Measurements from ENCODE around the gene ADAMTSL1. TPM values are rescaled to one million over a fixed set of nuclear protein-coding genes. Genes with fewer than 3 reads are reported as not detected.

Gene ADAMTSL1
- total RNA-seq, 2 experiments from 2014 or later: not detected

DNA sequence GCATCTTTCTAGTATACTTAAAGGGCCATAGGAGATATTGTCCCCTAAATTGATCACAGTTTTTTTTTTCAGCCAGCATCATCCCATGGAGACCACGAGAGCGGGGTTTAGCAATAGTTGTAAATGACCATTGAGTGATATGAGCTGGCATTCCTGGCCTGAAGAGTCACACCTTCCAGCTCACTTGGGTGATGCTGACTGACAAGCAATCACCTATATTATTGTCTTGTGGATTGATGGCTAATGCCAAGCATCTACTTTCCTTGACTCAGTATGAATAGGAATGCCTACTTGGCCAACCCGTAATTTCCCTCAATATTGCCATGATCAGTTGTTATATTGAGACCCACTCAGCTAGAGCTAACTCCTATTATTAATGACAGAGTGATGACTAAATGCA lies 70.5 kb downstream of the ADAMTSL1 start:
- no peak for ATAC-seq
- POLR2A ChIA-PET: no interaction called here
- intact Hi-C loops (cut with DNase I, micrococcal nuclease): no loop called here
- Mint-ChIP-seq H3K36me3 (ENCODE audit: low read depth) (no peaks in the 10 kb centered on the region), H3K27me3 (peaks cover 5% of the 10 kb centered on the region), H3K9me3 (ENCODE audit: low read depth) (no peaks in the 10 kb centered on the region), H3K4me3 (no peak overlapping the region), H3K27ac (no peak overlapping the region), H3K4me1 (no peaks in the 10 kb centered on the region)
- DNase-seq: no peak
- CTCF ChIA-PET: interaction anchor here (0.6 to 1.0 kb wide), 3 partner anchors 10 to 338 kb away, joined by 3 to 4 read pairs (median 3); no protein-coding TSS in a partner anchor

- H3K4me3 Mint-ChIP-seq: no peak overlapping the region
- no peaks in the 10 kb centered on the region for H3K4me1 Mint-ChIP-seq
- no peaks in the 10 kb centered on the region for H3K9me3 Mint-ChIP-seq (ENCODE audit: low read depth)
- no peaks in the 10 kb centered on the region for H3K36me3 Mint-ChIP-seq (ENCODE audit: low read depth)
- ATAC-seq (no peak), DNase-seq (no peak)
- intact Hi-C loops (cut with DNase I, micrococcal nuclease): no loop called here
- CTCF ChIA-PET: interaction anchor here (1.0 to 1.3 kb wide), 2 partner anchors 10 to 32 kb away, joined by 3 read pairs; no protein-coding TSS in a partner anchor
- POLR2A ChIA-PET: no interaction called here
- H3K27ac Mint-ChIP-seq: no peak overlapping the region
- peaks cover 5% of the 10 kb centered on the region for H3K27me3 Mint-ChIP-seq
Observed at GRCh38 chr9:18545636-18546360, 71.8 kb downstream of the ADAMTSL1 start.

DNA sequence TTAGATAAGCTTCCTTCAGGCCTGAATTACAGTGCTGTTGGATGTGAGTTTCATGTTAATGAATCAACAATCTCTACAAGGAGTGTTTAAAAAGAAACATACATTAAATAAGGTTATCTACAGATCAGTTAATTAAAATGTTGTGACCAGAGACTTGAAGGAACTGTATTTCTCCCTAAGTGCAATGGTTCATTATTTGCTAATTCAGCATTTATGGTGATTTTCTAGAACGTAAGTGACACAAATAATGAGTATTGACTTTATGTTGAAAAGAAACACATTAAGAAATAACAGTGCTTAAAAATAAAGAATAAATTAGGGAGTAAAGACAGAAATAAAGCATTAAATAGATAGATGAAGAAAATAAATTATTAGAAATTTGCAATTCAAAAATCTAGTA lies 74.5 kb downstream of the ADAMTSL1 start:
- Mint-ChIP-seq H3K9me3 (ENCODE audit: low read depth) (no peaks in the 10 kb centered on the region), H3K27ac (no peak overlapping the region), H3K27me3 (peaks cover 5% of the 10 kb centered on the region), H3K4me1 (no peaks in the 10 kb centered on the region), H3K4me3 (no peak overlapping the region), H3K36me3 (ENCODE audit: low read depth) (no peaks in the 10 kb centered on the region)
- CTCF ChIA-PET: no interaction called here
- intact Hi-C loops (cut with DNase I, micrococcal nuclease): no loop called here
- no peak for ATAC-seq
- DNase-seq: no peak
- POLR2A ChIA-PET: no interaction called here

DNA sequence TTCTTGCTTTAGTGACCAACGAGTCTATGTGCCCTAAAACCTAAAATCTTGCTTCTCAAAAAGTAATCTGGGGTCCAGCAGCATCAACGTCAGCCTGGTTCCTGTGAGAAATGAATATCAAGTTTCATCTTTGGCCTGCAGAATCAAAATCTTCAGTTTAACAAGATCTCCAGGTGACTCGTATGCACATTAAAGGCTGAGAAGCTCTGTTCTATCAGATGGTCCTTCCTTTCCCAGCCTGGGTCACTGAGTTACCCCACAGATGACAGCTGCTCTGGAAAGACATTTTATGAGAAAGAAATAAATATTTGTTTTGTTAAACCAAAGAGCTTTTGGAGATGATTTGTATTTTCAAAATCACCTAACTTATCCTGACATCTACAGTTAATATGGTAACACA lies 75.8 kb downstream of the ADAMTSL1 start:
- Mint-ChIP-seq H3K27me3 (peaks cover 5% of the 10 kb centered on the region), H3K4me1 (no peaks in the 10 kb centered on the region), H3K27ac (no peak overlapping the region), H3K36me3 (ENCODE audit: low read depth) (no peaks in the 10 kb centered on the region), H3K4me3 (no peak overlapping the region), H3K9me3 (ENCODE audit: low read depth) (no peaks in the 10 kb centered on the region)
- CTCF ChIA-PET: no interaction called here
- POLR2A ChIA-PET: no interaction called here
- ATAC-seq (no peak), DNase-seq (no peak)
- intact Hi-C loops (cut with DNase I, micrococcal nuclease): no loop called here

DNA sequence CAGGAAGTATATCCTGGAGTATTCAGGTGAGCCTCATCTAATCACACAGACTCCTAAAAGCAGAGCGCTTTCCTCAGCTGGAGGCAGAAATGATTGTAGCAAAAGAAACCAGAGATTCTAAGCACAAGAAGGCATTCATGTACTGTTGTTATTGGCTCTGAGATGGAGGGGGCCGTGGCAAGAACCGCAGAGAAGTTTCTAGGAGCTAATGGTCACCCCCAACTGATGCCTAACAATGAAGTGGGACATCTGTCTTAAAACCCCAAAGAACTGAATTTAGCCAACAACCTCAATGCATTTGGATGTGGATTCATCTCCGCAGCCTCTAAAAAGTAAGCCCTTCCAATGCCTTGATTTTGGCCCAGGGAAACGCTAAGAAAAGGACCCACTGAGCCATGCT lies 76.3 kb downstream of the ADAMTSL1 start:
- ChIA-PET POLR2A (no interaction called here), CTCF (no interaction called here)
- peaks cover 5% of the 10 kb centered on the region for H3K27me3 Mint-ChIP-seq
- intact Hi-C loops (cut with DNase I, micrococcal nuclease): no loop called here
- DNase-seq: no peak
- ATAC-seq: no peak
- H3K9me3 Mint-ChIP-seq (ENCODE audit: low read depth): no peaks in the 10 kb centered on the region
- H3K27ac Mint-ChIP-seq: no peak overlapping the region
- no peak overlapping the region for H3K4me3 Mint-ChIP-seq
- no peaks in the 10 kb centered on the region for H3K4me1 Mint-ChIP-seq
- no peaks in the 10 kb centered on the region for H3K36me3 Mint-ChIP-seq (ENCODE audit: low read depth)

GRCh38 chr9:18554244-18554643 lies 80.3 kb downstream of the ADAMTSL1 start:
- ATAC-seq: no peak
- Mint-ChIP-seq H3K9me3 (ENCODE audit: low read depth) (no peaks in the 10 kb centered on the region), H3K4me3 (no peak overlapping the region), H3K4me1 (no peaks in the 10 kb centered on the region), H3K27ac (no peak overlapping the region), H3K27me3 (no peaks in the 10 kb centered on the region), H3K36me3 (ENCODE audit: low read depth) (no peaks in the 10 kb centered on the region)
- no peak for DNase-seq
- intact Hi-C loops (cut with DNase I, micrococcal nuclease): no loop called here
- POLR2A ChIA-PET: no interaction called here
- CTCF ChIA-PET: interaction anchor here (0.8 to 0.9 kb wide), 2 partner anchors 9 to 329 kb away, joined by 3 read pairs; no protein-coding TSS in a partner anchor

- intact Hi-C loops (cut with DNase I, micrococcal nuclease): no loop called here
- Mint-ChIP-seq H3K9me3 (ENCODE audit: low read depth) (no peaks in the 10 kb centered on the region), H3K4me1 (no peaks in the 10 kb centered on the region), H3K4me3 (no peak overlapping the region), H3K27ac (no peak overlapping the region), H3K27me3 (no peaks in the 10 kb centered on the region), H3K36me3 (ENCODE audit: low read depth) (no peaks in the 10 kb centered on the region)
- CTCF ChIA-PET: interaction anchor here (0.8 to 1.4 kb wide), 2 partner anchors 9 to 10 kb away, joined by 3 read pairs; no protein-coding TSS in a partner anchor
- ATAC-seq: no peak
- DNase-seq: no peak
- POLR2A ChIA-PET: no interaction called here
Observed at GRCh38 chr9:18555105-18555883, 81.3 kb downstream of the ADAMTSL1 start.

- no peak for ATAC-seq
- intact Hi-C loops (cut with DNase I, micrococcal nuclease): no loop called here
- DNase-seq: no peak
- no peaks in the 10 kb centered on the region for H3K4me1 Mint-ChIP-seq
- peaks cover 7% of the 10 kb centered on the region for H3K9me3 Mint-ChIP-seq (ENCODE audit: low read depth)
- no peak overlapping the region for H3K27ac Mint-ChIP-seq
- CTCF ChIA-PET: no interaction called here
- H3K27me3 Mint-ChIP-seq: peaks cover 2% of the 10 kb centered on the region
- POLR2A ChIA-PET: no interaction called here
- no peaks in the 10 kb centered on the region for H3K36me3 Mint-ChIP-seq (ENCODE audit: low read depth)
- no peak overlapping the region for H3K4me3 Mint-ChIP-seq
Observed at GRCh38 chr9:18564018-18564880, 90.3 kb downstream of the ADAMTSL1 start.

DNA sequence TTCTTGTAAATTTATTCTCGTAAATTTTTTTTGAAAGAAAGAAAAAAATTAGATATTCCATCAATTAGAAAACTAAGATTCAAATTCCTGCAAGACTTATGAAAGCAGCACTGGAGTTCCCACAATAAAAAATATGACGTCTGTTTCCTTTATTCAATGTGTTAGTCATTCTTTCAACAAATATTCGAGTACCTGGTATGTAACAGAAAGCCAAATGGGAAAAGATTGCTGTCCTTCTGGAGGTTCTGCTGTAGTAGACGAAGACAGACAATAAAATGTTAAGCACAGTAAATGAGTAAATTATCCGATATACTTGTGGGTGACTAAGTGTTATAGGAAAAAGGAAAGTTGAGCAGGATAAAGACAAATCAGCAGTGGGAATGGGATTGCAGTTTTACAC lies 92.2 kb downstream of the ADAMTSL1 start:
- Mint-ChIP-seq H3K9me3 (ENCODE audit: low read depth) (peaks cover 3% of the 10 kb centered on the region), H3K27ac (no peak overlapping the region), H3K4me1 (no peaks in the 10 kb centered on the region), H3K27me3 (peaks cover 2% of the 10 kb centered on the region), H3K36me3 (ENCODE audit: low read depth) (no peaks in the 10 kb centered on the region), H3K4me3 (no peak overlapping the region)
- no peak for DNase-seq
- no peak for ATAC-seq
- POLR2A ChIA-PET: no interaction called here
- CTCF ChIA-PET: no interaction called here
- intact Hi-C loops (cut with DNase I, micrococcal nuclease): no loop called here

GRCh38 chr9:18568973-18569372 lies 95.0 kb downstream of the ADAMTSL1 start:
- Mint-ChIP-seq H3K9me3 (ENCODE audit: low read depth) (no peaks in the 10 kb centered on the region), H3K4me3 (no peak overlapping the region), H3K27ac (no peak overlapping the region), H3K4me1 (no peaks in the 10 kb centered on the region), H3K36me3 (ENCODE audit: low read depth) (no peaks in the 10 kb centered on the region), H3K27me3 (peaks cover 2% of the 10 kb centered on the region)
- intact Hi-C loops (cut with DNase I, micrococcal nuclease): no loop called here
- DNase-seq (no peak), ATAC-seq (no peak)
- ChIA-PET CTCF (no interaction called here), POLR2A (no interaction called here)

DNA sequence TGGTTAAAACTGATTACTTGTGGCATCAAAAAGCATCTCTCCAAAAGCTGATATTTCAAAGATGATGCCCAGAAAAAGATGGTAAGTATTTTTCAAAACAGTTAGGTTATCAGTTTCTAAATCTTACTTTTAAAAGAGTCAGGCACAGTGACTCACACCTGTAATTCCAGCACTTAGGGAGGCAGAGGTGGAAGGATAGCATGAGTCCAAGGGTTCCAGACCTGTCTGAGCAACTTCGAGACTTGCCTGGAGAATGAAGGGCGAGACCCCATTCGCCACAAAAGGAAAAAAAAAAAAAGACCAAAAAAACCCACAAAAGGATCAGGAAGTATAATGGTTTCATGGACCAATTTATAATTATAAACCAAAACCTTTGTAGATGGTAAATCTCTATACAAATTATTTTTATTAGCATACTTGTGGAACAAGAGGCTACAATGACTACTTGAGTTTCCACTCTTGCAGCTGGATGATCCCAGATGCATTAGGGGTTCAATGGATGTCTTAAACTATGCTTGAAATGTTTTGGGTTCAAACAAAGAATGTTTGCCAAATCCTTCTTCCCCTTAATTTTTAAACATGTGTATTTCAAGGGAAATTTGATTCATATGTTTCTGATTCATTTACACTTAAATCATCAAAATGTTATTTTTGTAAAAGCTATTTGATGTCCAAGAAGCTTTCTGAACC lies 96.1 kb downstream of the ADAMTSL1 start:
- Mint-ChIP-seq H3K36me3 (ENCODE audit: low read depth) (no peaks in the 10 kb centered on the region), H3K27me3 (peaks cover 2% of the 10 kb centered on the region), H3K4me3 (no peak overlapping the region), H3K4me1 (no peaks in the 10 kb centered on the region), H3K9me3 (ENCODE audit: low read depth) (no peaks in the 10 kb centered on the region), H3K27ac (no peak overlapping the region)
- no peak for ATAC-seq
- ChIA-PET POLR2A (no interaction called here), CTCF (no interaction called here)
- DNase-seq: no peak
- intact Hi-C loops (cut with DNase I, micrococcal nuclease): no loop called here

Measured in activated CD4-positive, alpha-beta T cell treated with anti-CD3 and anti-CD28 coated beads for 36 hours (primary cell).